ENCODE results near the gene CCDC157. TPM values are rescaled to one million over a fixed set of nuclear protein-coding genes. Genes with fewer than 3 reads are reported as not detected.

CCDC157 gene
- total RNA-seq, 1 donor: 1.3 TPM

- H3K4me3 ChIP-seq (ENCODE audit: low read depth, low read length): no peak overlapping the region
- TF ChIP-seq, protein P1, sequence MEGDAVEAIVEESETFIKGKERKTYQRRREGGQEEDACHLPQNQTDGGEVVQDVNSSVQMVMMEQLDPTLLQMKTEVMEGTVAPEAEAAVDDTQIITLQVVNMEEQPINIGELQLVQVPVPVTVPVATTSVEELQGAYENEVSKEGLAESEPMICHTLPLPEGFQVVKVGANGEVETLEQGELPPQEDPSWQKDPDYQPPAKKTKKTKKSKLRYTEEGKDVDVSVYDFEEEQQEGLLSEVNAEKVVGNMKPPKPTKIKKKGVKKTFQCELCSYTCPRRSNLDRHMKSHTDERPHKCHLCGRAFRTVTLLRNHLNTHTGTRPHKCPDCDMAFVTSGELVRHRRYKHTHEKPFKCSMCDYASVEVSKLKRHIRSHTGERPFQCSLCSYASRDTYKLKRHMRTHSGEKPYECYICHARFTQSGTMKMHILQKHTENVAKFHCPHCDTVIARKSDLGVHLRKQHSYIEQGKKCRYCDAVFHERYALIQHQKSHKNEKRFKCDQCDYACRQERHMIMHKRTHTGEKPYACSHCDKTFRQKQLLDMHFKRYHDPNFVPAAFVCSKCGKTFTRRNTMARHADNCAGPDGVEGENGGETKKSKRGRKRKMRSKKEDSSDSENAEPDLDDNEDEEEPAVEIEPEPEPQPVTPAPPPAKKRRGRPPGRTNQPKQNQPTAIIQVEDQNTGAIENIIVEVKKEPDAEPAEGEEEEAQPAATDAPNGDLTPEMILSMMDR (IDR thresholded peaks at IDR 0.05; ENCODE audit: insufficient read depth, low read depth, low read length): no peak
- DNase-seq (ENCODE audit: low read depth): peak; percentile 87
Measured at GRCh38 chr22:30310881-30311771, 45.7 kb upstream of the CCDC157 start.

DNA sequence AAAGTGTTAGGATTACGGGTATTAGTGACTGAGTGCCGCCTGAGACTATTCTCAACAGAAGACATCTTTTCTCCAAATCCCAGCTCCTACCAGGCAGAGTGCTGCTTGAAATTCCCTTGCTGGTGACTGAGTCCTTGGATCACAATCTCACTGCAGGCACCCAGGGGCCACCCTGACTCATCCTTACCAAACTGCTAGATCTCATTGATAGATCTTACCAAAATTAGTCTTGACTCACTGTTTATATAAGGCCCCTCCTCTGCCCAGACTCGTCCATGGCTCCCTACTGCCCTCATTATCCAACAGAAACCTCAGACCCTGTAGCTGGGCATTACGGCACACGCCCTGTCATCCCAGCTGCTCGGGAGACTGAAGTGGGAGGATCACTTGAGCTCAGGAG is 44.8 kb upstream of the CCDC157 start:
- no peak overlapping the region for H3K4me3 ChIP-seq (ENCODE audit: low read depth, low read length)
- peak; percentile 85 for DNase-seq (ENCODE audit: low read depth)
- TF ChIP-seq, protein P1 (IDR thresholded peaks at IDR 0.05; ENCODE audit: insufficient read depth, low read depth, low read length): no peak

GRCh38 chr22:30313527-30314363 is 43.1 kb upstream of the CCDC157 start:
- H3K4me3 ChIP-seq (ENCODE audit: low read depth, low read length): no peak overlapping the region
- DNase-seq (ENCODE audit: low read depth): no peak
- TF ChIP-seq, protein P1 (IDR thresholded peaks at IDR 0.05; ENCODE audit: insufficient read depth, low read depth, low read length): no peak

- TF ChIP-seq, protein P1 (IDR thresholded peaks at IDR 0.05; ENCODE audit: insufficient read depth, low read depth, low read length): no peak
- no peak overlapping the region for H3K4me3 ChIP-seq (ENCODE audit: low read depth, low read length)
- DNase-seq (ENCODE audit: low read depth): peak; percentile 73
Measured at GRCh38 chr22:30314915-30315314, 41.9 kb upstream of the CCDC157 start.

DNA sequence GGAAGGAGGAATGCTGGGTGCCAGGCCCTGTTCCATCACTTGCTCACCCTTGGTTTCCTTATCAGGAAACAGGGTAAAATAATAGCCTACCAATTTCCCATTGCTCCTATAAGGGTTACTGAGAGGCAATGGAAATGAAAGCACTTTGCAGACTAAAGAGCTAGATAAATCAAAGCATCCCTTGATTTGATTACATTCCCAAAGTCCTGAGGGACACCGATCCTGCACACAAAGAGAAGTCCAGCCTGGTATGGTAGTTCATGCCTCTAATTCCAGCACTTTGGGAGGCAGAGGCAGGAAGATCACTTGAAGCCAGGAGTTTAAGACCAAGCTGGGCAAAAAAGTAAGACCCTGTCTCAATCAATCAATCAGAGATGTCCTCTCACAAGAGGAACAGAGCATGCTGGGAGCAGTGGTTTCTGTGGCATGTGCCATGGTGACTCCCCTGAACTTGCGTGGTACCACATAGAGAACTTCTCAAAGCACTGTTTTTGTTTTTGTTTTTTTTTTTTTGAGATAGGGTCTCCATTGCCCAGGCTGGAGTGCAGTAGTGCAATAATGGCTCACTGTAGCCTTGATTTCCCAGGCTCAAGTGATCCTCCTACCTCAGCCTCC is 40.7 kb upstream of the CCDC157 start:
- H3K4me3 ChIP-seq (ENCODE audit: low read depth, low read length): no peak overlapping the region
- TF ChIP-seq, protein P1 (IDR thresholded peaks at IDR 0.05; ENCODE audit: insufficient read depth, low read depth, low read length): no peak
- no peak for DNase-seq (ENCODE audit: low read depth)

DNA sequence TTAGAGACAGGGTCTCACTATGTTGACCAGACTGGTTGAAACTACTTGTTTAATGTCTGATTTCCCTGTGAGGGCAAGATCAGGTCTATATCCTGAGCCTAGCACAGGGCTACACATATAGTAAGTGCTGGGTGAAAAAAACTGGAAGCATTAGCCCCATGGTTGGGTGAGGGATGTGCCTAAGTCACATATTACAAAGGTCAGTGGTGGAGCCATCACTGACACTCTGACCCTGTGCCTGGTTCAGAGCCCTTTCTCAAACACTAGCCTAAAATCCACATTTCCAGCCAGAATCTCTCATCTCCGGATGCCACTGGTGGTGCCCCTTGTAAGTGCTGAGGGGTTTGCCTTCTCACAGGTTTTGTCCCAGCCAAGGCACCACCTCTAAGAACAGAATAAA is 39.0 kb upstream of the CCDC157 start:
- DNase-seq (ENCODE audit: low read depth): no peak
- TF ChIP-seq, protein P1 (IDR thresholded peaks at IDR 0.05; ENCODE audit: insufficient read depth, low read depth, low read length): no peak

More for the DNA sequence above, 39.0 kb upstream of the CCDC157 start:
- H3K4me3 ChIP-seq (ENCODE audit: low read depth, low read length): no peak overlapping the region

Measured in fibroblast of villous mesenchyme (primary cell).